Body of pancreas (tissue), 4 donors: Measurements from ENCODE around the gene MYO5C.
A peak's percentile ranks its signal among the peaks of the same experiment; 100 is the strongest.

Experiments used
- CTCF ChIP-seq, 7 experiments: fragments of 450-650 bp in 4 of 7; fragments of 200-600 bp in 3 of 7; sonication (generic) in 3 of 7; IDR thresholded peaks; one replicate each; pipeline ENCODE4 v1.5.1; 2016 to 2019; ENCODE audit warnings: antibody characterized with exemption in 7 of 7
- POLR2A ChIP-seq, 3 donors: fragments of 450-650 bp; IDR thresholded peaks; one replicate each; pipeline ENCODE4 v1.6.1; 2016; ENCODE audit warnings: antibody characterized with exemption in 3 of 3, mild to moderate bottlenecking in 2 of 3

GRCh38 chr15:52329150-52329549 lies 33.5 kb upstream of the MYO5C start:
- TF ChIP-seq CTCF (IDR thresholded peaks at IDR 0.05) (peak in 4 of 7 experiments; percentile 25 to 37 (median 35)), POLR2A (IDR thresholded peaks at IDR 0.05) (no peak)
